Gastrocnemius medialis (tissue), 4 donors: Measurements from ENCODE around the gene LRRC71.

Experiments used
- CTCF ChIP-seq, 5 experiments: fragments of 450-650 bp in 3 of 5; fragments of 200-600 bp in 2 of 5; sonication (generic) in 2 of 5; IDR thresholded peaks in 4 of 5; conservative IDR thresholded peaks in 1 of 5; 1 replicate in 4 of 5; 2 replicates in 1 of 5; pipeline ENCODE4 v1.5.1; 2016 to 2019; ENCODE audit warnings: antibody characterized with exemption in 5 of 5, mild to moderate bottlenecking in 3 of 5, moderate library complexity in 3 of 5
- POLR2A ChIP-seq, 2 donors: fragments of 450-650 bp; IDR thresholded peaks; one replicate each; pipeline ENCODE4 v1.6.1; 2017; ENCODE audit warnings: antibody characterized with exemption in 2 of 2, mild to moderate bottlenecking in 2 of 2, moderate library complexity in 2 of 2

- TF ChIP-seq POLR2A (IDR thresholded peaks at IDR 0.05) (no peak), CTCF (IDR thresholded peaks at IDR 0.05 in 4 of 5, conservative IDR thresholded peaks at IDR 0.05 in 1 of 5) (no peak)
Observed at GRCh38 chr1:156926175-156926574, 5.7 kb downstream of the LRRC71 start.
